Heart left ventricle (tissue), 16 donors: ENCODE data around the gene PALLD. TPM values are rescaled to one million over a fixed set of nuclear protein-coding genes. Genes with fewer than 3 reads are reported as not detected.

Experiments used
- ATAC-seq, 4 donors: fragments of 200-7000 bp; cut with Tn5 transposase; one replicate each; pipeline ENCODE4 v1.9.1; 2020 to 2022; ENCODE audit warnings: moderate library complexity in 4 of 4, mild to moderate bottlenecking in 3 of 4, moderate number of reproducible peaks in 1 of 4
- DNase-seq, 5 donors: peaks; one replicate each; pipeline ENCODE4 v3.0.0-alpha.2; 2020
- H3K27ac ChIP-seq, 12 donors: fragments of 200-600 bp; sonication (generic) in 4 of 12; one replicate each; pipeline versions ENCODE4 v1.5.0 to v1.8.0; 2016 to 2022; ENCODE audit warnings: mild to moderate bottlenecking in 2 of 12
- H3K27me3 ChIP-seq, 9 donors: fragments of 200-600 bp; sonication (generic) in 2 of 9; one replicate each; pipeline versions ENCODE4 v1.5.1 to v1.8.0; 2016 to 2022; ENCODE audit warnings: mild to moderate bottlenecking in 3 of 9
- H3K36me3 ChIP-seq, 9 donors: fragments of 200-600 bp; sonication (generic) in 2 of 9; one replicate each; pipeline versions ENCODE4 v1.5.0 to v1.8.0; 2018 to 2022; ENCODE audit warnings: mild to moderate bottlenecking in 2 of 9
- H3K4me1 ChIP-seq, 12 donors: fragments of 200-600 bp; sonication (generic) in 4 of 12; one replicate each; pipeline versions ENCODE4 v1.5.0 to v1.8.0; 2016 to 2022; ENCODE audit warnings: mild to moderate bottlenecking in 3 of 12
- H3K4me3 ChIP-seq, 12 donors: fragments of 200-600 bp; sonication (generic) in 4 of 12; one replicate each; pipeline versions ENCODE4 v1.5.0 to v1.8.0; 2017 to 2022; ENCODE audit warnings: mild to moderate bottlenecking in 9 of 12, moderate library complexity in 4 of 12
- H3K9me3 ChIP-seq, 12 donors: fragments of 200-600 bp; sonication (generic) in 4 of 12; one replicate each; pipeline versions ENCODE4 v1.5.0 to v1.8.0; 2016 to 2022; ENCODE audit warnings: mild to moderate bottlenecking in 1 of 12
- POLR2A ChIP-seq, 2 donors: fragments of 450-650 bp; IDR thresholded peaks; one replicate each; pipeline ENCODE4 v1.6.1; 2017; ENCODE audit warnings: antibody characterized with exemption in 2 of 2, mild to moderate bottlenecking in 2 of 2, moderate library complexity in 2 of 2
- WGBS, 4 donors: extraction: QIAGEN DNeasy Blood & Tissue Kit in 2 of 4; methylation state at CpG; one replicate each; pipeline versions ENCODE4 v1.1.5 to v1.1.7; 2013 to 2018; 5-methylcytosine and 5-hydroxymethylcytosine counted together
- intact Hi-C, 10 donors: fragments of 100-400 bp; cut with DNase I; formaldehyde crosslinking; loops; one replicate each; pipeline versions ENCODE4 v1.11.1 to v1.14.2; 2022
- polyA plus RNA-seq, 2 donors: library from polyadenylated mRNA; stranded (reverse); fragments of 200-250 nt; gene quantifications; one replicate each; pipeline ENCODE4 v1.2.3, GENCODE V29; 2013
- total RNA-seq, 9 donors: library from RNA; depleted of rRNA in 2 of 9; stranded (reverse); fragments of >200 nt in 2 of 9; fragmentation: NEBNext Ultra II Directional in 3 of 9; extraction: Animal tissue kit (Norgen Biotek cat#: 25700) in 3 of 9; gene quantifications; one replicate each; pipeline versions ENCODE4 v1.1.0 to v1.2.4, GENCODE V29; 2016 to 2023
- TF ChIP-seq, protein P1 (sequence below), 12 donors: fragments of 200-600 bp; sonication (generic) in 4 of 12; IDR thresholded peaks; one replicate each; pipeline versions ENCODE4 v1.5.0 to v1.8.0; 2018 to 2022; ENCODE audit warnings: antibody characterized with exemption in 12 of 12, mild to moderate bottlenecking in 5 of 12
- donor health status: ischemic (EF 13 %, LVEDD 7.1; RV severe dilation, severe dysfunction).
- donor health status: healthy with polysubstance abuse.
- donor health status: DM: no; HTN: yes; CAD: no.
- donor health status: DM: no; HTN: no; CAD: no.
- donor health status: ischemic (EF 25% LVEDD 6.9; RV normal size, moderate dysfunction).
- donor health status: ischemic (EF 25% LVEDD 5.7; RV mildly dilated, moderate dysfunction).
- donor health status: healthy.
- donor health status: DM: yes; HTN: yes; CAD: no.
- donor health status: ischemic (EF 35%, LVEDD 5.7; RV mildly dilated, moderate dysfunction).
- donor health status: nonischemic (EF 11% LVEDD 7.7; RV severe dilation, severe dysfunction).
- donor health status: DM: yes; HTN: yes; CAD: no.
- donor health status: PGD.
- donor health status: ischemic (EF 29% LVEDD 5.4; RV normal size, mild dysfunction).
- donor health status: nonischemic (EF 23%, LVEDD 6.1; RV moderate dilation, normal function).

Gene PALLD
- total and polyA plus RNA-seq, 11 donors: 193 to 1,428 (median 1,015) TPM

DNA sequence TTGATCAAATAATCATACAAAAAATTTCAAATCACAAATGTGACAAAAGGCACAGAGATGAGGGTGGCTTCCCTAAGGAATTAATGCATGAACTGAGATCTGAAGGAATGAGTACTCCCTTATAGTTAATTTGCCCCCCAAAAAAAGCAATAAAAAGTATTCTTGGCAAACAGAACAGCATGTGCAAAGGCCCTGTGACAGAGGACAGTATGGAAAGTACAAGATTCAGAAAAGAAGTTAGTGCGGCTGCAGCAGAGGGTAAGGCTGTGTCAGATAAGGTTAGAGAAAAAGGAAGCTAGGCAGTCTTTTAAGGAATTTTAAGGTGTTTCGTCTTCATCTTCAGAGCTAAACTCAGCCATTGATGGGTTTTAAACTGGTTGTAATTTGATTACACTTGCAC is 23.9 kb upstream of the PALLD start:
- Histone ChIP-seq H3K27me3 (no peaks in the 10 kb centered on the region), H3K4me3 (no peak overlapping the region), H3K36me3 (peaks cover 0 to 50% (median 40%) of the 10 kb centered on the region in 9 donors), H3K9me3 (peaks cover 0 to 9% (median 0%) of the 10 kb centered on the region in 12 donors), H3K27ac (no peak overlapping the region), H3K4me1 (peaks cover 0 to 30% (median 10%) of the 10 kb centered on the region in 12 donors)
- DNase-seq (no peak), ATAC-seq (no peak)
- intact Hi-C loops: loop anchor here in 3 of 10 donors (5.0 to 10.0 kb wide), 3 partner anchors 51 to 148 kb away; no protein-coding TSS in a partner anchor
- TF ChIP-seq, protein P1, sequence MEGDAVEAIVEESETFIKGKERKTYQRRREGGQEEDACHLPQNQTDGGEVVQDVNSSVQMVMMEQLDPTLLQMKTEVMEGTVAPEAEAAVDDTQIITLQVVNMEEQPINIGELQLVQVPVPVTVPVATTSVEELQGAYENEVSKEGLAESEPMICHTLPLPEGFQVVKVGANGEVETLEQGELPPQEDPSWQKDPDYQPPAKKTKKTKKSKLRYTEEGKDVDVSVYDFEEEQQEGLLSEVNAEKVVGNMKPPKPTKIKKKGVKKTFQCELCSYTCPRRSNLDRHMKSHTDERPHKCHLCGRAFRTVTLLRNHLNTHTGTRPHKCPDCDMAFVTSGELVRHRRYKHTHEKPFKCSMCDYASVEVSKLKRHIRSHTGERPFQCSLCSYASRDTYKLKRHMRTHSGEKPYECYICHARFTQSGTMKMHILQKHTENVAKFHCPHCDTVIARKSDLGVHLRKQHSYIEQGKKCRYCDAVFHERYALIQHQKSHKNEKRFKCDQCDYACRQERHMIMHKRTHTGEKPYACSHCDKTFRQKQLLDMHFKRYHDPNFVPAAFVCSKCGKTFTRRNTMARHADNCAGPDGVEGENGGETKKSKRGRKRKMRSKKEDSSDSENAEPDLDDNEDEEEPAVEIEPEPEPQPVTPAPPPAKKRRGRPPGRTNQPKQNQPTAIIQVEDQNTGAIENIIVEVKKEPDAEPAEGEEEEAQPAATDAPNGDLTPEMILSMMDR (IDR thresholded peaks at IDR 0.05): no peak
- TF ChIP-seq POLR2A (IDR thresholded peaks at IDR 0.05): no peak
- 97 to 99% (median 98%) methylated on average over 2 of the region's 2 CpGs for WGBS, 4 donors

DNA sequence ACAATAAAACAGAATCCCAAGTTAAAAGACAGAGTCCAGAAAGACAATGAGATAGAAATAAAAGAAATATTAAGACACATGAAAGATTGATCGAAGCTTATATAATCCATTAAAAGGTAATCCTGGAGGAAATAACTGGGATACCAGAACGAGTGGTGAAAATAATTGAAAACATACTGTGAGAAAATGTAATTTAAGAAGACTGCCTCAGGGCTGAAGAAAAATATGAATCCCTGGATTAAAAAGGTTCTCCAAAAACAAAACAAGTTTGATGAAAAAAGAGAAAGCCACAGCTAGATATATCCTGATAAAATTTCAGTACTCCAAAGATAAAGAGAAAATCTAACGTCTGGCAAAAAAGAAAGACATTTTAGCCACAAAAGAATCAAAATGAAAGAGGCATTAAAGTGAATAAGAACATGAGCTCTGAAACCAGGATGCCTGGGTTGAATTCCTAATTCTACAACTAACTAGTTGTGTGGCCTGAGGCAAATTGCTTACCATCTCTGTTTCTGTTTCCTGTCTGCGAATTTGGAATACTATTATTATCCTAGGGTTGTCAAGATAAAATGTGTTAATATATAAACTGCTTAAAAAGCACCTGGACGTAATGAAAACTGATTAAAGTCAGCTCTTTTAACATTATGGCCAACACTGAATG is 22.1 kb upstream of the PALLD start:
- intact Hi-C loops: loop anchor here in 4 of 10 donors (5.0 to 10.0 kb wide), 5 partner anchors 52 to 157 kb away; partner anchors contain the start of gene DDX60 (in 1 of the 4)
- no peak overlapping the region for H3K4me3 ChIP-seq
- TF ChIP-seq, protein P1 (IDR thresholded peaks at IDR 0.05): no peak
- no peak for TF ChIP-seq POLR2A (IDR thresholded peaks at IDR 0.05)
- H3K27me3 ChIP-seq: no peaks in the 10 kb centered on the region
- no peak for ATAC-seq
- H3K4me1 ChIP-seq: peaks cover 0 to 47% (median 13%) of the 10 kb centered on the region in 12 donors
- no peak for DNase-seq
- WGBS, 4 donors: 50 to 58% (median 54%) methylated on average over 5 of the region's 5 CpGs
- H3K36me3 ChIP-seq: peaks cover 0 to 34% (median 26%) of the 10 kb centered on the region in 9 donors
- H3K9me3 ChIP-seq: no peaks in the 10 kb centered on the region
- H3K27ac ChIP-seq: no peak overlapping the region

DNA sequence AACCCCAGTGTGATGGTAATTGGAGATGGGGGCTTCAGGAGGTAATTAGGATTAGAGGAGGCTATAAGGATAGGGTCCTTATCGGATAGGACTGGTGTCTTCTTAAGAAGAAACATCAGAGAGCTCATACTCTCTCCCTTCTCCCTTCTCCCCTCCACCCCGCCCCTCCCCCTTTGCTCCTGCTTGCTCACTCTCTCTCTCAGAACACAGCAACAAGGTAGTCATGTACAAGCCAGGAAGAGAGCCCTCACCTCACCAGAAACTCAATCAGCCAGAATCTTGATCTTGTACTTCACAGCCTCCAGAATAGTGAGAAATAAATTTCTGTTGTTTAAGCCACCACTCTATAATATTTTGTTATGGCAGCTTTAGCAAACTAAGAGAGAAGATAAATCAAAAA is 21.1 kb upstream of the PALLD start:
- WGBS, 4 donors: 79 to 86% (median 82%) methylated on average over 2 of the region's 2 CpGs
- no peaks in the 10 kb centered on the region for H3K9me3 ChIP-seq
- H3K4me3 ChIP-seq: no peak overlapping the region
- no peaks in the 10 kb centered on the region for H3K27me3 ChIP-seq
- ATAC-seq: no peak
- H3K27ac ChIP-seq: no peak overlapping the region
- no peak for TF ChIP-seq POLR2A (IDR thresholded peaks at IDR 0.05)
- TF ChIP-seq, protein P1 (IDR thresholded peaks at IDR 0.05): no peak
- H3K36me3 ChIP-seq: peaks cover 0 to 25% (median 16%) of the 10 kb centered on the region in 9 donors
- H3K4me1 ChIP-seq: peaks cover 0 to 47% (median 13%) of the 10 kb centered on the region in 12 donors
- no peak for DNase-seq
- intact Hi-C loops: loop anchor here in 3 of 10 donors (5.0 to 10.0 kb wide), 4 partner anchors 61 to 158 kb away; partner anchors contain the start of gene DDX60 (in 1 of the 3)

DNA sequence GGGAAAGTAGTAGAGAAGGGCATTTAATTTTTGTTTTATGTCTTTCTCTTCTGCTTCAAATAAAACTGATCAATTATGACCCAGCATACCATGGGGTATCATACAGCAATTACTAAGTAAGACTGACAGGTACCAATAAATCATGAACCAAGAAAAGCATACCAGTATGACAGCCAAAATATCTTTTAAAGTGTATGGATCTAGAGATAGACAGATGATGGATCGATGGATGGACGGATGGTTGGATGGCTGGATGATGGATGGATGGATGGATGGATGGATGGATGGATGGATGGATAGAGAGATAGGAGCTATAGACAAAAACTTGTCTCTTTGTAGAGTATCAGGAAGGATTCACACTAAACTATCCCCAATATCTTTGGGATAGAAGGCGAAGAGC is 18.0 kb upstream of the PALLD start:
- Histone ChIP-seq H3K4me3 (peak overlapping the region in 5 of 12 donors; percentile 38 to 88 (median 73)), H3K36me3 (no peaks in the 10 kb centered on the region), H3K27me3 (no peaks in the 10 kb centered on the region), H3K27ac (peak overlapping the region in 4 of 12 donors; percentile 27 to 94 (median 90)), H3K9me3 (no peaks in the 10 kb centered on the region), H3K4me1 (peaks cover 4 to 70% (median 17%) of the 10 kb centered on the region in 12 donors)
- DNase-seq (no peak), ATAC-seq (no peak)
- WGBS, 4 donors: 94 to 100% (median 98%) methylated on average over 3 of the region's 3 CpGs
- no peak for TF ChIP-seq POLR2A (IDR thresholded peaks at IDR 0.05)
- TF ChIP-seq, protein P1 (IDR thresholded peaks at IDR 0.05): no peak
- intact Hi-C loops: loop anchor here in 3 of 10 donors (5.0 to 10.0 kb wide), 4 partner anchors 64 to 162 kb away; partner anchors contain the start of gene DDX60 (in 1 of the 3)
